Thyroid gland (tissue), 4 donors: ENCODE results near the gene HNRNPAB.

Experiments
- CTCF ChIP-seq, 6 experiments: fragments of 200-600 bp in 3 of 6; fragments of 450-650 bp in 3 of 6; sonication (generic) in 3 of 6; IDR thresholded peaks; one replicate each; pipeline ENCODE4 v1.5.1; 2016 to 2019; ENCODE audit warnings: antibody characterized with exemption in 6 of 6, mild to moderate bottlenecking in 2 of 6, inconsistent platforms in 1 of 6, moderate library complexity in 1 of 6
- POLR2A ChIP-seq, 2 donors: fragments of 450-650 bp; IDR thresholded peaks; one replicate each; pipeline ENCODE4 v1.6.1; 2017; ENCODE audit warnings: antibody characterized with exemption in 2 of 2, mild to moderate bottlenecking in 2 of 2, moderate library complexity in 1 of 2

- TF ChIP-seq CTCF (IDR thresholded peaks at IDR 0.05) (no peak), POLR2A (IDR thresholded peaks at IDR 0.05) (no peak)
Observed at GRCh38 chr5:178182158-178182876, 22.0 kb upstream of the HNRNPAB start.
